ENCODE results near the gene MAPK8. TPM values are rescaled to one million over a fixed set of nuclear protein-coding genes. Genes with fewer than 3 reads are reported as not detected.

Gene MAPK8
- total and polyA plus RNA-seq, 9 of the 15 experiments (the other 6 are each of a cell fraction or from before 2014, with no cell fraction given), result 6.4 to 159 (median 71.0) TPM

GRCh38 chr10:48480397-48481374 lies 174.2 kb downstream of the MAPK8 start (continued):
- TF ChIP-seq ZBTB2 (IDR thresholded peaks at IDR 0.05), result peak; percentile 88
- TF ChIP-seq SLC30A9 (CRISPR knock-in tag; IDR thresholded peaks at IDR 0.05), result no peak
- TF ChIP-seq ZNF253 (CRISPR knock-in tag; conservative IDR thresholded peaks at IDR 0.05), result no peak
- no peak for TF ChIP-seq FOXK2 (conservative IDR thresholded peaks at IDR 0.05 in 1 of 2, IDR thresholded peaks at IDR 0.05 in 1 of 2; ENCODE audit: low read depth in 2 of 2)
- no peak for TF ChIP-seq ZNF444 (CRISPR knock-in tag; IDR thresholded peaks at IDR 0.05)
- TF ChIP-seq ID3 (CRISPR knock-in tag; IDR thresholded peaks at IDR 0.05), result no peak
- peak; percentile 92 for TF ChIP-seq ID3 (tag; IDR thresholded peaks at IDR 0.05)
- no peak for TF ChIP-seq NFYB (IDR thresholded peaks at IDR 0.05; ENCODE audit: extremely low read depth, insufficient read length)
- peak; percentile 53 for TF ChIP-seq BRD9 (IDR thresholded peaks at IDR 0.05; ENCODE audit: low read depth, partially characterized antibody)
- no peak for TF ChIP-seq PRPF4 (IDR thresholded peaks at IDR 0.05; ENCODE audit: insufficient read depth, low read depth, low read length, poor library complexity, severe bottlenecking)
- no peak for TF ChIP-seq ADNP (tag; IDR thresholded peaks at IDR 0.05)
- TF ChIP-seq ZNF408 (CRISPR knock-in tag; IDR thresholded peaks at IDR 0.05; ENCODE audit: low read depth), result no peak
- 0 out of 2 replicates have a peak, but pooled peaks have one; percentile 27 for TF ChIP-seq SMARCC2 (IDR thresholded peaks at IDR 0.05; ENCODE audit: low read depth)
- TF ChIP-seq ELK1 (CRISPR knock-in tag; IDR thresholded peaks at IDR 0.05), result no peak
- TF ChIP-seq MITF (IDR thresholded peaks at IDR 0.05), result no peak
- no peak for TF ChIP-seq ZNF398 (CRISPR knock-in tag; IDR thresholded peaks at IDR 0.05)
- TF ChIP-seq MTA3 (IDR thresholded peaks at IDR 0.05; ENCODE audit: borderline replicate concordance), result peak; percentile 90
- no peak for TF ChIP-seq ZNF586 (CRISPR knock-in tag; conservative IDR thresholded peaks at IDR 0.05)
- no peak for TF ChIP-seq YY1 (IDR thresholded peaks at IDR 0.05; ENCODE audit: borderline replicate concordance in 1 of 3, control insufficient read depth in 1 of 3, extremely low read depth in 1 of 3, insufficient read depth in 3 of 3, insufficient read length in 1 of 3, insufficient replicate concordance in 2 of 3, low read depth in 1 of 3, low read length in 2 of 3)
- TF ChIP-seq NELFE (IDR thresholded peaks at IDR 0.05; ENCODE audit: insufficient read depth, insufficient read length), result no peak

Data from K562 (cell line).